Activated CD4-positive, alpha-beta T cell treated with anti-CD3 and anti-CD28 coated beads, Interleukin-2, amount 50 U/mL, for 1 hour (primary cell): ENCODE results near the gene CDH4.
"Not testable (repeated sequence)": the region's sequence is repeated elsewhere in the genome, so short reads cannot be mapped to it uniquely, and the experiment has no call there.

Experiments
- DNase-seq: peaks from one replicate; pipeline ENCODE4 v3.0.0-alpha.2; 2020

The CDH4 gene

GRCh38 chr20:61391812-61392520 lies 139.9 kb downstream of the CDH4 start:
- no peak for DNase-seq

GRCh38 chr20:61394088-61394799 lies 142.2 kb downstream of the CDH4 start:
- no peak for DNase-seq

GRCh38 chr20:61396262-61396848 lies 144.3 kb downstream of the CDH4 start:
- DNase-seq, result no peak

DNA sequence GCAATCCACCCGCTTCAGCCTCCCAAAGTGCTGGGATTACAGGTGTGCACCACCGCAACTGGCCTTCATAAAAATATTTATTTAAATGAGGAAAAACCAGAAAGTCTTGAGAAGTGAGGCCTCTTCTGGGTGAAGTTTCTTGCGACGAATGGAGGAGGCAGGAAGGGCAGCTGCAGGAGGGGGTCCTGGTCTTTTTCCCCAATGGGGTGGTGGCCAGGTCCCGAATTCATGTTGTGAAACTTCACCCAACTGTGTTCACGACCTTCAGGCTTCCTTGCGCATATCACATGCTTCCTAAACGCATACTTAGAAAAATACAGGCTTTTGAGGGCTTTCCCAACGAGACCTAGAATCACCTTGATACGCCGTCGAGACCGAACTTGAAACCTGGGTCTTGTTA lies 145.1 kb downstream of the CDH4 start:
- no peak for DNase-seq

GRCh38 chr20:61397790-61398189 lies 145.7 kb downstream of the CDH4 start:
- no peak for DNase-seq

DNA sequence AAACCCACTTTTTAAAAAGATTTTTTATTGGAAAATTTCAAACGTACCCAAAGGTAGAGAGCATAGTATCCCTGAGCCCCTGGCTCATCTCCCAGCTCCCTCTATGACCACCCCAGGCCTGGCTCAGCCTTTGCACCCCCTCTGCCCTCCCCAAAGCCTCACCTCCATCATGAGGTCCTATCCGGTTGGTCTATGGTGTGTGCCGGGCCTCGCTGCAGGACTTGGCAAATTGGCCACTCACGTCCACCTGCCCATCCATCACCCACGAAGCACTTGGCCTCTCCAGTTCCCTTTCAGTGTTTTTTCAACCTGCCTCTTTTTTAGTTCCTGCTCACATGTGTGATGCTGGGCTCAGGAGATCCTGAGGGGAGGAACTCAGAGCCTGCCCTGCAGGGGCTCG lies 147.4 kb downstream of the CDH4 start:
- DNase-seq, result no peak

GRCh38 chr20:61400499-61400898 lies 148.4 kb downstream of the CDH4 start:
- DNase-seq, result no peak

- no peak for DNase-seq
These were observed 152.2 kb downstream of the CDH4 start for GRCh38 chr20:61404303-61404702.

DNA sequence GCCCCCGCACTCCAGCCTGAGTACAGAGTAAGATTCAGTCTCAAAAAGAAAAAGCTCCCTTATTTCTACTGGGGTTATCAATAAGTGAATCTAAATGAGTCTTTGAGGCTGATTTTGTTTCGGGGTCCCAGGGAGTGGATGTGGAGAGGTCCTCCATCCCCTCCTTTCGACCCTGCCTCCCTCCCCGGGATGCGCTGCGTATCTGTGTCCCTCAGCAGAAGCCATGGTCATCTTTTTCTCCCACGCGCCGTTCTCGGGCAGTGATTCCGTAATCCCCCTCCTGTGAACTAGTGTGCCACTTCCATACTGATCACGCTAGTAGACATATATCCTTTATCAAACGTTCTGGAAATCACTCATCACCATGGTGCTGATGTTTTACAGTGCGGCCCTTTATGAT lies 152.9 kb downstream of the CDH4 start:
- DNase-seq, result no peak

GRCh38 chr20:61406773-61407172 lies 154.7 kb downstream of the CDH4 start:
- not testable (repeated sequence) for DNase-seq

- DNase-seq, result no peak
These were observed 155.5 kb downstream of the CDH4 start for GRCh38 chr20:61407561-61407960.

- no peak for DNase-seq
These were observed 157.1 kb downstream of the CDH4 start for GRCh38 chr20:61408951-61409740.

DNA sequence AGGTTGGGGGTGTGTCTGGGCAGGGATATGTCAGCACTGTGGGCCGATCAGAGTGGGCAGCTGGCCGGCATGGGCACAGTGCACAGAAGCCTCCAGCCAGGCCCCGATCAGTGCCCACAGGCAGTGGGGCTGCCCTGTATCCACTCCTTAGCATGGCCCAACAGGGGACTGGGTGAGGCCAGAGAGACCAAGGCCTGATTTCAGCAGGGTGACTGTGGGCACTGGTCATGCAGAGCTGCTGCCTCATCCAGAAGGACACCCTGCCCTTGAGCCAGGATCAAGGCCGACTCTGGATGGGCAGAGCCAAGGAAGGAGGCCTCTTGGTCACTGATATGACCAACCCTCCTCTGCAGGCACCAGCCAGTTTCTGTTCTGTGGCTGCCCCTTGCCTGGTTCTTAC lies 159.7 kb downstream of the CDH4 start:
- no peak for DNase-seq

GRCh38 chr20:61413752-61414151 lies 161.7 kb downstream of the CDH4 start:
- DNase-seq, result no peak

- no peak for DNase-seq
These were observed 162.5 kb downstream of the CDH4 start for GRCh38 chr20:61414455-61414991.

DNA sequence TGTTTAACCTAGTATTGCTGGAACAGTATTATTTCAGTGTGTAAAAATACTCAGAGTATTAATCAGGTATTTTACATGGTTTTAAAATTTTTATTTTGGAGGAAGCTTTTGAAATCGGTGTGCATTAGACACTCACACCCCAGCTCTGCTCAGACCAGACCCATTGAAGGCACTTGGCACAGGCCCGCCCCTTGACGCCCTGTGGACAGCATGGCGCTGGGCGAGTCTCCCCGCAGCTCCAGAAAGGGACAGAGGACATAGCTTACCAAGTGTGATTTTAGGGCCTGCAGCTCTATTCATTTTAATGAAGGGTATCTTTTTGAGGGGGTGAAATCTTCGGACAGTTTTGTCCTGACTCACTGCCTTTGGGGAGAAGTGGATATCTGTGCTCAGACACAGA lies 164.5 kb downstream of the CDH4 start:
- DNase-seq, result no peak

GRCh38 chr20:61417221-61417941 lies 165.3 kb downstream of the CDH4 start:
- no peak for DNase-seq

DNA sequence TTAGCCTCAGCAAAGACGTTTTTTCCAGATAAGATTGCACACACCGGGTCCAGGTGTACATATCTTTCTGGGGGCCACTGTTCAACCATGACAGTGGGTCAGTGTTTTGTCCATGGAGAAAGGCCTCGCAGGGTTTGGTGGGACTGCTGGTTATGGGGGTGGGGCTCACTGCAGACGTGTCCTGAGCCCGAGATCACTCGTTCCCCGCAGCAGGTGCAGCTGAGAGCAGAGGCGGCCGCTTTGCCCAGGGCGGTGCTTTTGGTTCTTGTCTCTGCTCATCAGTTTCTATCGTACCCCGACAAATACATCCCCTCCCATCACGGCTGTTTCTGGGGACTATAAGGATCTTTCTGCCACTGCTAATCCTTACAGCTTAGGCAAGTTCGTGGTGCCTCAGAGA lies 166.9 kb downstream of the CDH4 start:
- DNase-seq, result no peak

DNA sequence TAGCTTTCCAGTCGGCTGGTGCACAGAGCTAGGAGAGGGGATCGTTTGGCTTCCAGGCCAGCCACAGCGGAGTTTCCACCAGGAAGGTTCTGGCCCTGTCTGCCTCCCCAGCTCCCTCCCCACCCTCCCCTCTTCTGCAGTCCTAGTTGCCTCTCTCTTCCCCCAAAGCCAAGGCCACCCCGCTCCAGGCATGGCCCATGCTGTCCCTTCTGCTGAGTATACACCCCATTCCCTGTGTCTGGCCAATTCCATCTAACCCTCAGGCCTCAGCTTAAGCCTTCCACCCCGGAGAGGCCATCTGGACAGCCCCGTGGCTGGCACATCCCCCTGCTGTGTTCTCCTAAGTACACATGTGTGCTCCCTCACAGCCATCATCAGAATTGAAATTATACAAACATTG lies 167.4 kb downstream of the CDH4 start:
- no peak for DNase-seq

GRCh38 chr20:61420056-61420455 lies 168.0 kb downstream of the CDH4 start:
- no peak for DNase-seq

- no peak for DNase-seq
These were observed 168.7 kb downstream of the CDH4 start for GRCh38 chr20:61420781-61421180.

GRCh38 chr20:61422636-61423425 lies 170.8 kb downstream of the CDH4 start:
- DNase-seq, result no peak
